ENCODE results near the gene USP17L21. TPM values are rescaled to one million over a fixed set of nuclear protein-coding genes. Genes with fewer than 3 reads are reported as not detected.
"Not testable (repeated sequence)": the region's sequence is repeated elsewhere in the genome, so short reads cannot be mapped to it uniquely, and the experiment has no call there.

USP17L21 gene
- total and polyA plus RNA-seq, 2 donors (not counting 1 experiment from before 2014, with no cell fraction given), result not detected

DNA sequence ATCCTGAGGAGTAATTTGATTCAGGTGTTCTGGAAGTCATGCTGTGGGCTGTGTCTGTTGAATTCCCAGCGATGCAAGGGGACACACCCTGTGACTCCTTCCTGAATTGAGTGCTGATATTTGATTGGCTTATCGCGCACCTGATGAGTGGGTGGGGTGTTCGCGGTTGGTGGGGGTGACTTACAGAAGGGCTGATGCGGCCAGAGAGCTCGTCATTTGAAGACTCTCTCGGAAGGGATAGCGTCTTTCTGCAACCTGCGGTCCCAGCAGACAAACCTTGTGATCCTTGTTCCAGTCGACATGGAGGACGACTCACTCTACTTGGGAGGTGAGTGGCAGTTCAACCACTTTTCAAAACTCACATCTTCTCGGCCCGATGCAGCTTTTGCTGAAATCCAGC, 19.1 kb upstream of the USP17L21 start, which contains the start of gene USP17L17:
Gene USP17L17, plus strand, starts transcription at position 301 of the 400 bp plus-strand sequence. Its CDS starts 0 bp downstream, at position 301.
- intact Hi-C loops (cut with micrococcal nuclease); H2AFZ ChIP-seq (ENCODE audit: insufficient read depth, low read depth, low read length, poor library complexity, severe bottlenecking); DNase-seq; H3K4me1 Mint-ChIP-seq; H3K4me3 Mint-ChIP-seq; H3K27ac Mint-ChIP-seq; H3K79me2 ChIP-seq (ENCODE audit: control insufficient read depth, insufficient read depth, low read length); H3K9ac ChIP-seq (ENCODE audit: low read length); H3K9me3 Mint-ChIP-seq (ENCODE audit: insufficient read depth); H3K36me3 ChIP-seq (replicated peaks in 1 of 2; ENCODE audit: control extremely low read depth in 1 of 2, control insufficient read depth in 1 of 2, extremely low read depth in 1 of 2, insufficient read depth in 2 of 2, low read length in 1 of 2); H3K27ac ChIP-seq (ENCODE audit: low read length in 2 of 2); H3K4me1 ChIP-seq (ENCODE audit: control insufficient read depth in 2 of 2, insufficient read depth in 2 of 2, low read length in 2 of 2); H3K27me3 ChIP-seq (replicated peaks in 1 of 4; ENCODE audit: control extremely low read depth in 1 of 4, control insufficient read depth in 3 of 4, insufficient read depth in 4 of 4, low read length in 3 of 4); CTCF ChIA-PET; H3K27me3 Mint-ChIP-seq; ATAC-seq (ENCODE audit: low read depth); H3K4me3 ChIP-seq (ENCODE audit: control extremely low read depth in 1 of 5, extremely low read depth in 1 of 5, insufficient read depth in 1 of 5, low read depth in 2 of 5, low read length in 4 of 5); H4K20me1 ChIP-seq (ENCODE audit: control insufficient read depth, insufficient read depth, low read length, poor library complexity, severe bottlenecking); H3K9me3 ChIP-seq (ENCODE audit: control extremely low read depth in 1 of 3, control insufficient read depth in 2 of 3, insufficient read depth in 1 of 3, low read length in 2 of 3); H3K4me2 ChIP-seq (replicated peaks; ENCODE audit: low read depth, low read length, poor library complexity, severe bottlenecking); POLR2A ChIA-PET: not testable (repeated sequence)
- no CpG with 5 or more reads among the region's 14 CpGs for WGBS (ENCODE audit: insufficient coverage)

DNA sequence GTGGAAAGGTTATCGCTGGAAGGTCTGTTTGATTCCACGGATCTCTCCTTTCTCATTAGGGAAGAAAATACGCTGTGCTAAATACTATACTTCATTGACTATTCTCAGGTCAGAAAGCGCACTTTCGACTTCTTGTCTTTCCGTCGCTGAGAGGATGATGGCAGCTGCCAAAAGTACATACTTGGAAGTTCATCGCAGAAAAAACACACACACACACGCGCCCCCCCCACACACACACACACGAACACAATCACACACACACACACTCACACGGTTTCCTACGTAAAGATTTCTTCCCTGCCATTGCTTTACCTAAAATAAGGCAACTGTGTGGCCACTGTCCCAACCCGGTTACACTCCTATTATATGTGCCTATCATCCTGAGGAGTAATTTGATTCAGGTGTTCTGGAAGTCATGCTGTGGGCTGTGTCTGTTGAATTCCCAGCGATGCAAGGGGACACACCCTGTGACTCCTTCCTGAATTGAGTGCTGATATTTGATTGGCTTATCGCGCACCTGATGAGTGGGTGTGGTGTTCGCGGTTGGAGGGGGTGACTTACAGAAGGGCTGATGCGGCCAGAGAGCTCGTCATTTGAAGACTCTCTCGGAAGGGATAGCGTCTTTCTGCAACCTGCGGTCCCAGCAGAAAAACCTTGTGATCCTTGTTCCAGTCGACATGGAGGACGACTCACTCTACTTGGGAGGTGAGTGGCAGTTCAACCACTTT, 14.6 kb upstream of the USP17L21 start, which contains the start of gene USP17L18:
Gene USP17L18, plus strand, starts transcription at position 678 of the 728 bp plus-strand sequence. Its CDS starts 0 bp downstream, at position 678.
- H3K27ac ChIP-seq (ENCODE audit: low read length in 2 of 2); H3K4me1 Mint-ChIP-seq; H3K9me3 ChIP-seq (ENCODE audit: control extremely low read depth in 1 of 3, control insufficient read depth in 2 of 3, insufficient read depth in 1 of 3, low read length in 2 of 3); H3K9ac ChIP-seq (ENCODE audit: low read length); ATAC-seq (ENCODE audit: low read depth); H3K4me2 ChIP-seq (replicated peaks; ENCODE audit: low read depth, low read length, poor library complexity, severe bottlenecking); H3K9me3 Mint-ChIP-seq (ENCODE audit: insufficient read depth); H4K20me1 ChIP-seq (ENCODE audit: control insufficient read depth, insufficient read depth, low read length, poor library complexity, severe bottlenecking); H2AFZ ChIP-seq (ENCODE audit: insufficient read depth, low read depth, low read length, poor library complexity, severe bottlenecking); H3K27me3 Mint-ChIP-seq; H3K4me3 Mint-ChIP-seq; intact Hi-C loops (cut with micrococcal nuclease); H3K27me3 ChIP-seq (replicated peaks in 1 of 4; ENCODE audit: control extremely low read depth in 1 of 4, control insufficient read depth in 3 of 4, insufficient read depth in 4 of 4, low read length in 3 of 4); H3K27ac Mint-ChIP-seq; POLR2A ChIA-PET; H3K79me2 ChIP-seq (ENCODE audit: control insufficient read depth, insufficient read depth, low read length); CTCF ChIA-PET; H3K36me3 ChIP-seq (replicated peaks in 1 of 2; ENCODE audit: control extremely low read depth in 1 of 2, control insufficient read depth in 1 of 2, extremely low read depth in 1 of 2, insufficient read depth in 2 of 2, low read length in 1 of 2); H3K4me1 ChIP-seq (ENCODE audit: control insufficient read depth in 2 of 2, insufficient read depth in 2 of 2, low read length in 2 of 2); H3K4me3 ChIP-seq (ENCODE audit: control extremely low read depth in 1 of 5, extremely low read depth in 1 of 5, insufficient read depth in 1 of 5, low read depth in 2 of 5, low read length in 4 of 5): not testable (repeated sequence)
- 96% methylated on average over 4 of the region's 26 CpGs for WGBS (ENCODE audit: insufficient coverage)
- DNase-seq, result peak; percentile 4

- H3K4me3 ChIP-seq (ENCODE audit: control extremely low read depth in 1 of 5, extremely low read depth in 1 of 5, insufficient read depth in 1 of 5, low read depth in 2 of 5, low read length in 4 of 5); CTCF ChIA-PET; H3K9me3 ChIP-seq (ENCODE audit: control extremely low read depth in 1 of 3, control insufficient read depth in 2 of 3, insufficient read depth in 1 of 3, low read length in 2 of 3); DNase-seq; H3K4me1 ChIP-seq (ENCODE audit: control insufficient read depth in 2 of 2, insufficient read depth in 2 of 2, low read length in 2 of 2); H2AFZ ChIP-seq (ENCODE audit: insufficient read depth, low read depth, low read length, poor library complexity, severe bottlenecking); H3K4me1 Mint-ChIP-seq; H4K20me1 ChIP-seq (ENCODE audit: control insufficient read depth, insufficient read depth, low read length, poor library complexity, severe bottlenecking); H3K36me3 ChIP-seq (replicated peaks in 1 of 2; ENCODE audit: control extremely low read depth in 1 of 2, control insufficient read depth in 1 of 2, extremely low read depth in 1 of 2, insufficient read depth in 2 of 2, low read length in 1 of 2); H3K79me2 ChIP-seq (ENCODE audit: control insufficient read depth, insufficient read depth, low read length); H3K9ac ChIP-seq (ENCODE audit: low read length); H3K27ac ChIP-seq (ENCODE audit: low read length in 2 of 2); H3K27ac Mint-ChIP-seq; ATAC-seq (ENCODE audit: low read depth); H3K4me2 ChIP-seq (replicated peaks; ENCODE audit: low read depth, low read length, poor library complexity, severe bottlenecking); intact Hi-C loops (cut with micrococcal nuclease); H3K27me3 Mint-ChIP-seq; H3K4me3 Mint-ChIP-seq; H3K9me3 Mint-ChIP-seq (ENCODE audit: insufficient read depth); H3K27me3 ChIP-seq (replicated peaks in 1 of 4; ENCODE audit: control extremely low read depth in 1 of 4, control insufficient read depth in 3 of 4, insufficient read depth in 4 of 4, low read length in 3 of 4); POLR2A ChIA-PET: not testable (repeated sequence)
- no CpG with 5 or more reads among the region's 13 CpGs for WGBS (ENCODE audit: insufficient coverage)
Observed at GRCh38 chr4:9253078-9253477, 9.6 kb upstream of the USP17L21 start, which contains the start of gene USP17L19. USP17L19 (plus strand) TSS chr4:9253378; CDS start chr4:9253378, 0 bp downstream.

GRCh38 chr4:9257824-9258223, 4.8 kb upstream of the USP17L21 start, which contains the start of gene USP17L20:
USP17L20 (plus strand) TSS chr4:9258124; CDS start chr4:9258124, 0 bp downstream.
- ATAC-seq (ENCODE audit: low read depth); H3K79me2 ChIP-seq (ENCODE audit: control insufficient read depth, insufficient read depth, low read length); H3K9me3 ChIP-seq (ENCODE audit: control extremely low read depth in 1 of 3, control insufficient read depth in 2 of 3, insufficient read depth in 1 of 3, low read length in 2 of 3); H3K4me1 Mint-ChIP-seq; H3K4me3 Mint-ChIP-seq; H3K27ac ChIP-seq (ENCODE audit: low read length in 2 of 2); H3K4me2 ChIP-seq (replicated peaks; ENCODE audit: low read depth, low read length, poor library complexity, severe bottlenecking); intact Hi-C loops (cut with micrococcal nuclease); H3K9ac ChIP-seq (ENCODE audit: low read length); H2AFZ ChIP-seq (ENCODE audit: insufficient read depth, low read depth, low read length, poor library complexity, severe bottlenecking); POLR2A ChIA-PET; H4K20me1 ChIP-seq (ENCODE audit: control insufficient read depth, insufficient read depth, low read length, poor library complexity, severe bottlenecking); H3K27me3 Mint-ChIP-seq; H3K4me1 ChIP-seq (ENCODE audit: control insufficient read depth in 2 of 2, insufficient read depth in 2 of 2, low read length in 2 of 2); H3K27ac Mint-ChIP-seq; H3K27me3 ChIP-seq (replicated peaks in 1 of 4; ENCODE audit: control extremely low read depth in 1 of 4, control insufficient read depth in 3 of 4, insufficient read depth in 4 of 4, low read length in 3 of 4); CTCF ChIA-PET; H3K9me3 Mint-ChIP-seq (ENCODE audit: insufficient read depth); H3K4me3 ChIP-seq (ENCODE audit: control extremely low read depth in 1 of 5, extremely low read depth in 1 of 5, insufficient read depth in 1 of 5, low read depth in 2 of 5, low read length in 4 of 5); DNase-seq; H3K36me3 ChIP-seq (replicated peaks in 1 of 2; ENCODE audit: control extremely low read depth in 1 of 2, control insufficient read depth in 1 of 2, extremely low read depth in 1 of 2, insufficient read depth in 2 of 2, low read length in 1 of 2): not testable (repeated sequence)
- WGBS (ENCODE audit: insufficient coverage), result no CpG with 5 or more reads among the region's 15 CpGs
